ENCODE results near the gene CHRM4. TPM values are rescaled to one million over a fixed set of nuclear protein-coding genes. Genes with fewer than 3 reads are reported as not detected.

CHRM4 gene
- total and polyA plus RNA-seq, 2 of the 13 experiments (the other 11 are each of a cell fraction or from before 2014, with no cell fraction given), result 0.13 to 0.21 TPM

- TF ChIP-seq SUZ12 (IDR thresholded peaks at IDR 0.05; ENCODE audit: low read depth, low read length) (no peak), KDM2A (CRISPR knock-in tag; IDR thresholded peaks at IDR 0.05; ENCODE audit: borderline replicate concordance, low read depth) (peak; percentile 89; the same call in 1 of the 2 replicates), MXI1 (IDR thresholded peaks at IDR 0.05; ENCODE audit: borderline replicate concordance, low read depth, low read length) (peak; percentile 31; the same call in 1 of the 3 replicates), PTBP1 (IDR thresholded peaks at IDR 0.05; ENCODE audit: low read depth, low read length, poor library complexity, severe bottlenecking) (no peak), ZNF552 (CRISPR knock-in tag; IDR thresholded peaks at IDR 0.05; ENCODE audit: borderline replicate concordance) (no peak), NR3C1 (CRISPR knock-in tag; IDR thresholded peaks at IDR 0.05) (no peak), KMT2B (CRISPR knock-in tag; IDR thresholded peaks at IDR 0.05) (no peak), RFX3 (CRISPR knock-in tag; IDR thresholded peaks at IDR 0.05) (no peak), MEF2D (CRISPR knock-in tag; IDR thresholded peaks at IDR 0.05) (peak; percentile 27; the same call in 1 of the 2 replicates), ZNF639 (CRISPR knock-in tag; conservative IDR thresholded peaks at IDR 0.05) (no peak), BRCA1 (CRISPR knock-in tag; IDR thresholded peaks at IDR 0.05) (peak; percentile 56; the same call in 1 of the 2 replicates), CHD2 (IDR thresholded peaks at IDR 0.05; ENCODE audit: low read depth, low read length) (no peak), NCOA2 (CRISPR knock-in tag; IDR thresholded peaks at IDR 0.05) (no peak), ZNF33A (CRISPR knock-in tag; IDR thresholded peaks at IDR 0.05; ENCODE audit: borderline replicate concordance) (no peak), SYNCRIP (IDR thresholded peaks at IDR 0.05; ENCODE audit: insufficient read depth, low read depth, low read length) (no peak), ZNF777 (CRISPR knock-in tag; IDR thresholded peaks at IDR 0.05) (peak; percentile 90), EZH2 (conservative IDR thresholded peaks at IDR 0.05; ENCODE audit: low read depth, low read length) (no peak), CREB1 (IDR thresholded peaks at IDR 0.05) (no peak), CREB1 (CRISPR knock-in tag; IDR thresholded peaks at IDR 0.05) (no peak), HDAC1 (CRISPR knock-in tag; IDR thresholded peaks at IDR 0.05) (peak; percentile 72)
- TF ChIP-seq, protein P1, sequence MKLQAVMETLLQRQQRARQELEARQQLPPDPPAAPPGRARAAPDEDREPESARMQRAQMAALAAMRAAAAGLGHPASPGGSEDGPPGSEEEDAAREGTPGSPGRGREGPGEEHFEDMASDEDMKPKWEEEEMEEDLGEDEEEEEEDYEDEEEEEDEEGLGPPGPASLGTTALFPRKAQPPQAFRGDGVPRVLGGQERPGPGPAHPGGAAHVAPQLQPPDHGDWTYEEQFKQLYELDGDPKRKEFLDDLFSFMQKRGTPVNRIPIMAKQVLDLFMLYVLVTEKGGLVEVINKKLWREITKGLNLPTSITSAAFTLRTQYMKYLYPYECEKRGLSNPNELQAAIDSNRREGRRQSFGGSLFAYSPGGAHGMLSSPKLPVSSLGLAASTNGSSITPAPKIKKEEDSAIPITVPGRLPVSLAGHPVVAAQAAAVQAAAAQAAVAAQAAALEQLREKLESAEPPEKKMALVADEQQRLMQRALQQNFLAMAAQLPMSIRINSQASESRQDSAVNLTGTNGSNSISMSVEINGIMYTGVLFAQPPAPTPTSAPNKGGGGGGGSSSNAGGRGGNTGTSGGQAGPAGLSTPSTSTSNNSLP (IDR thresholded peaks at IDR 0.05; ENCODE audit: low read depth, low read length), result no peak
- TF ChIP-seq, protein P2, sequence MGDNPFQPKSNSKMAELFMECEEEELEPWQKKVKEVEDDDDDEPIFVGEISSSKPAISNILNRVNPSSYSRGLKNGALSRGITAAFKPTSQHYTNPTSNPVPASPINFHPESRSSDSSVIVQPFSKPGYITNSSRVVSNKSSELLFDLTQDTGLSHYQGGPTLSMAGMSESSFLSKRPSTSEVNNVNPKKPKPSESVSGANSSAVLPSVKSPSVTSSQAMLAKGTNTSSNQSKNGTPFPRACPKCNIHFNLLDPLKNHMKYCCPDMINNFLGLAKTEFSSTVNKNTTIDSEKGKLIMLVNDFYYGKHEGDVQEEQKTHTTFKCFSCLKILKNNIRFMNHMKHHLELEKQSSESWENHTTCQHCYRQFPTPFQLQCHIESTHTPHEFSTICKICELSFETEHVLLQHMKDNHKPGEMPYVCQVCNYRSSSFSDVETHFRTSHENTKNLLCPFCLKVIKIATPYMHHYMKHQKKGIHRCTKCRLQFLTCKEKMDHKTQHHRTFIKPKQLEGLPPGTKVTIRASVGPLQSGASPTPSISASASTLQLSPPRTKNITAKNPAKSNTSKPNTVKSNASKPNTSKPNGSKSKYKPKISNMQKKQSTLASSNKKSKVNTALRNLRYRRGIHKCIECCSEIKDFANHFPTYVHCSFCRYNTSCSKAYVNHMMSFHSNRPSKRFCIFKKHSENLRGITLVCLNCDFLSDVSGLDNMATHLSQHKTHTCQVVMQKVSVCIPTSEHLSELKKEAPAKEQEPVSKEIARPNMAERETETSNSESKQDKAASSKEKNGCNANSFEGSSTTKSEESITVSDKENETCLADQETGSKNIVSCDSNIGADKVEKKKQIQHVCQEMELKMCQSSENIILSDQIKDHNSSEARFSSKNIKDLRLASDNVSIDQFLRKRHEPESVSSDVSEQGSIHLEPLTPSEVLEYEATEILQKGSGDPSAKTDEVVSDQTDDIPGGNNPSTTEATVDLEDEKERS (CRISPR knock-in tag; IDR thresholded peaks at IDR 0.05), result peak; percentile 71; the same call in 1 of the 2 replicates
- TF ChIP-seq, protein P3, sequence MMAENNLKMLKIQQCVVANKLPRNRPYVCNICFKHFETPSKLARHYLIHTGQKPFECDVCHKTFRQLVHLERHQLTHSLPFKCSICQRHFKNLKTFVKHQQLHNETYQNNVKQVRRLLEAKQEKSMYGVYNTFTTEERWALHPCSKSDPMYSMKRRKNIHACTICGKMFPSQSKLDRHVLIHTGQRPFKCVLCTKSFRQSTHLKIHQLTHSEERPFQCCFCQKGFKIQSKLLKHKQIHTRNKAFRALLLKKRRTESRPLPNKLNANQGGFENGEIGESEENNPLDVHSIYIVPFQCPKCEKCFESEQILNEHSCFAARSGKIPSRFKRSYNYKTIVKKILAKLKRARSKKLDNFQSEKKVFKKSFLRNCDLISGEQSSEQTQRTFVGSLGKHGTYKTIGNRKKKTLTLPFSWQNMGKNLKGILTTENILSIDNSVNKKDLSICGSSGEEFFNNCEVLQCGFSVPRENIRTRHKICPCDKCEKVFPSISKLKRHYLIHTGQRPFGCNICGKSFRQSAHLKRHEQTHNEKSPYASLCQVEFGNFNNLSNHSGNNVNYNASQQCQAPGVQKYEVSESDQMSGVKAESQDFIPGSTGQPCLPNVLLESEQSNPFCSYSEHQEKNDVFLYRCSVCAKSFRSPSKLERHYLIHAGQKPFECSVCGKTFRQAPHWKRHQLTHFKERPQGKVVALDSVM (CRISPR knock-in tag; IDR thresholded peaks at IDR 0.05), result no peak
Measured at GRCh38 chr11:46389450-46390330, 1.9 kb downstream of the CHRM4 start (continued).
